ENCODE results near the gene CAMTA2.

DNA sequence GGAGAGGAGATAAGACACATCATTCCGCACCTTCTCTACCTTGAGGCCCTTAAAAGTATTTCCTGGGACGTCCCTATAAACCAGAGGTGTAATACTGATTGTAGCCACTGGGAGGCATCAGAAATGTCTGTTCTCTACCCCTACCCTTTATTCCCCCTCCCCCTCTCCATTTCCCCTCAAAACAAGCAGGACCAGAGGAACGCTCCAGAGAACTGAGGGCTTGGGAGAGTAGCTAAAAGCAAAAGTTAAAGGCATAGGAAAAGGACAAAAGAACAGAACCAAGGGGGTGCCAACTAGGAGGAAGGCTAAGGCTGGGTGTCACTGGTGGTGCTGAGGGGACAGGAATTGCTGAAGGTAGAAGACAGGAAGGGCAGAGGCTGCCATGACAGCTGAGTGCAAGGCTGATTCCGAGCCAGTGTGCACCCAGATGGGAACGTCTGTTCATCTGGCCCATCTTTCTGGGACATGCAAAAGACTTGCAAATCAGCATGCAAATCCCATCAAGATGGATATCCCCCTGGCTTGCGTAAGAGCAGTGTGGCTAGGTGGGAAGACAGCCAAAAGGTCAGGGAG is 6.7 kb downstream of the CAMTA2 start:
- TF ChIP-seq, protein P1, sequence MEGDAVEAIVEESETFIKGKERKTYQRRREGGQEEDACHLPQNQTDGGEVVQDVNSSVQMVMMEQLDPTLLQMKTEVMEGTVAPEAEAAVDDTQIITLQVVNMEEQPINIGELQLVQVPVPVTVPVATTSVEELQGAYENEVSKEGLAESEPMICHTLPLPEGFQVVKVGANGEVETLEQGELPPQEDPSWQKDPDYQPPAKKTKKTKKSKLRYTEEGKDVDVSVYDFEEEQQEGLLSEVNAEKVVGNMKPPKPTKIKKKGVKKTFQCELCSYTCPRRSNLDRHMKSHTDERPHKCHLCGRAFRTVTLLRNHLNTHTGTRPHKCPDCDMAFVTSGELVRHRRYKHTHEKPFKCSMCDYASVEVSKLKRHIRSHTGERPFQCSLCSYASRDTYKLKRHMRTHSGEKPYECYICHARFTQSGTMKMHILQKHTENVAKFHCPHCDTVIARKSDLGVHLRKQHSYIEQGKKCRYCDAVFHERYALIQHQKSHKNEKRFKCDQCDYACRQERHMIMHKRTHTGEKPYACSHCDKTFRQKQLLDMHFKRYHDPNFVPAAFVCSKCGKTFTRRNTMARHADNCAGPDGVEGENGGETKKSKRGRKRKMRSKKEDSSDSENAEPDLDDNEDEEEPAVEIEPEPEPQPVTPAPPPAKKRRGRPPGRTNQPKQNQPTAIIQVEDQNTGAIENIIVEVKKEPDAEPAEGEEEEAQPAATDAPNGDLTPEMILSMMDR (conservative IDR thresholded peaks at IDR 0.05 in 1 of 2, IDR thresholded peaks at IDR 0.05 in 1 of 2; ENCODE audit: low read depth in 1 of 2, low read length in 2 of 2): peak; percentile 63 to 75
- TF ChIP-seq EZH2 (IDR thresholded peaks at IDR 0.05; ENCODE audit: low read length, missing control alignments): no peak

Measured in fibroblast of lung (primary cell).